Effector memory CD4-positive, alpha-beta T cell (primary cell): ENCODE results near the gene ENTHD1.

Source experiments
- DNase-seq, 3 donors: peaks; one replicate each; pipeline ENCODE4 v3.0.0-alpha.2; 2020
- H3K27ac ChIP-seq: 2 replicates; pipeline ENCODE4 v1.7.0; 2013; ENCODE audit warnings: mild to moderate bottlenecking, low read length, moderate library complexity; ENCODE audit not compliant: insufficient read depth, poor library complexity, severe bottlenecking
- H3K27me3 ChIP-seq: replicated peaks from 2 replicates; pipeline ENCODE4 v1.7.0; 2013; ENCODE audit warnings: mild to moderate bottlenecking, low read length; ENCODE audit not compliant: insufficient read depth, control insufficient read depth, poor library complexity, severe bottlenecking
- H3K36me3 ChIP-seq: 2 replicates; pipeline ENCODE4 v1.7.0; 2013; ENCODE audit warnings: mild to moderate bottlenecking, low read length, moderate library complexity; ENCODE audit not compliant: control insufficient read depth, insufficient read depth
- H3K4me1 ChIP-seq: 2 replicates; pipeline ENCODE4 v1.7.0; 2013; ENCODE audit warnings: low read length, mild to moderate bottlenecking; ENCODE audit not compliant: control insufficient read depth, insufficient read depth, poor library complexity, severe bottlenecking
- H3K4me3 ChIP-seq: 2 replicates; pipeline ENCODE4 v1.7.0; 2013; ENCODE audit warnings: low read length, low read depth, mild to moderate bottlenecking; ENCODE audit not compliant: insufficient read depth, poor library complexity, severe bottlenecking
- H3K9me3 ChIP-seq: 2 replicates; pipeline ENCODE4 v1.7.0; 2013; ENCODE audit warnings: mild to moderate bottlenecking, low read length, moderate library complexity; ENCODE audit not compliant: control insufficient read depth

Gene ENTHD1

DNA sequence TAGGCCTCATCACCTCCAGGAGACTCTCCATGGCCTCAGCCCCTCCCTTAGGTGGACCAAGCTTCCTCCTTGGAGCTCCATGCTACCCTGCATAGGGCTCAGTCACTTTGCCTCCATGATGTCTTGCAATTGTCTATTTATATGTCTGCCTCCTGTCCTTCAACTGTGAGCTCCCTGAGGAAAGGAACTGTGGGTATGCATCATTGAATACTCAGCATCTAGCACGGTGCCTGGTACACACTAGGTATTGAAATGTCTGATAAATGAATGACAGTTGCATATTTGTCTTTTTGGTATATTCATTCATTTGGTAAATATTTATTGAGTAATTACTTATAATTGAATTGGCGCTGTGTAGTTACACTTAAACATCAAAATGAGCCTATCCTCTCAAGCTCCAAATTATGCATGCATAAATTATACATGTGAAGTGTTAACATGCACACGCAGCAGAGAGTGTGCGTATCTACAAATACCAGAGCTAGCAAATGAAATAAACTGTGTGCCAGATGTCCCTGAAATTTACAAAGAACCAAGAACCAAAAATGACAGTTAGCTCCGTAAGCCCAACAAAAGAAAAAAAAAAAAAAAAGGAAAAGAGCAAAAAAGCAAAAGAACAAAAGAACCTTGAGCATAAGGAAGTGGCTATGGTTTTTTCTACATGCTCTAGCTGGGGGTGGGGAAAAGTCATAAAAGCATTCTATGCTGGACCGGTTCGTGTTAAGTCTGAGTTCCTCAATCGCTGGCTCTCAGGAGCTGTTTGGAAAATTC is 32.5 kb upstream of the ENTHD1 start:
- DNase-seq: no peak
- H3K4me1 ChIP-seq: peaks cover 81% of the 10 kb centered on the region
- peak overlapping the region; percentile 58 for H3K4me3 ChIP-seq

GRCh38 chr22:39925273-39925672 is 31.7 kb upstream of the ENTHD1 start:
- no peaks in the 10 kb centered on the region for H3K27me3 ChIP-seq
- no peak overlapping the region for H3K4me3 ChIP-seq
- H3K4me1 ChIP-seq: peaks cover 79% of the 10 kb centered on the region

More for the DNA sequence above, 32.5 kb upstream of the ENTHD1 start:
- H3K27ac ChIP-seq: peak overlapping the region; percentile 55
- no peaks in the 10 kb centered on the region for H3K27me3 ChIP-seq
- H3K9me3 ChIP-seq: no peaks in the 10 kb centered on the region
- no peaks in the 10 kb centered on the region for H3K36me3 ChIP-seq

GRCh38 chr22:39924286-39924685 is 30.7 kb upstream of the ENTHD1 start:
- H3K9me3 ChIP-seq: no peaks in the 10 kb centered on the region
- no peak overlapping the region for H3K4me3 ChIP-seq
- no peaks in the 10 kb centered on the region for H3K36me3 ChIP-seq
- no peak overlapping the region for H3K27ac ChIP-seq
- peaks cover 79% of the 10 kb centered on the region for H3K4me1 ChIP-seq
- DNase-seq: no peak
- no peaks in the 10 kb centered on the region for H3K27me3 ChIP-seq

More at GRCh38 chr22:39925273-39925672, 31.7 kb upstream of the ENTHD1 start:
- Histone ChIP-seq H3K9me3 (no peaks in the 10 kb centered on the region), H3K27ac (no peak overlapping the region), H3K36me3 (no peaks in the 10 kb centered on the region)
- no peak for DNase-seq

- no peaks in the 10 kb centered on the region for H3K9me3 ChIP-seq
- H3K27me3 ChIP-seq: no peaks in the 10 kb centered on the region
- no peak for DNase-seq
- H3K4me1 ChIP-seq: peaks cover 74% of the 10 kb centered on the region
- H3K4me3 ChIP-seq: no peak overlapping the region
- H3K27ac ChIP-seq: no peak overlapping the region
- H3K36me3 ChIP-seq: peaks cover 1% of the 10 kb centered on the region
Observed at GRCh38 chr22:39923696-39924095, 30.1 kb upstream of the ENTHD1 start.

- H3K4me1 ChIP-seq: peaks cover 74% of the 10 kb centered on the region
Observed at GRCh38 chr22:39920134-39920743, 26.7 kb upstream of the ENTHD1 start.

GRCh38 chr22:39917776-39918495 is 24.4 kb upstream of the ENTHD1 start:
- H3K27ac ChIP-seq: peak overlapping the region; percentile 82
- peak overlapping the region; percentile 19 for H3K4me3 ChIP-seq
- H3K4me1 ChIP-seq: peaks cover 78% of the 10 kb centered on the region
- no peak for DNase-seq
- no peaks in the 10 kb centered on the region for H3K27me3 ChIP-seq
- peaks cover 4% of the 10 kb centered on the region for H3K36me3 ChIP-seq
- H3K9me3 ChIP-seq: no peaks in the 10 kb centered on the region

More at GRCh38 chr22:39920134-39920743, 26.7 kb upstream of the ENTHD1 start:
- Histone ChIP-seq H3K27ac (peak overlapping the region; percentile 82), H3K4me3 (peak overlapping the region; percentile 6), H3K27me3 (no peaks in the 10 kb centered on the region), H3K9me3 (no peaks in the 10 kb centered on the region), H3K36me3 (peaks cover 4% of the 10 kb centered on the region)
- DNase-seq: peak; percentile 32 to 50 (median 40)

GRCh38 chr22:39917197-39917643 is 23.7 kb upstream of the ENTHD1 start:
- Histone ChIP-seq H3K27me3 (no peaks in the 10 kb centered on the region), H3K36me3 (peaks cover 4% of the 10 kb centered on the region), H3K4me1 (peaks cover 85% of the 10 kb centered on the region), H3K27ac (peak overlapping the region; percentile 82), H3K4me3 (peak overlapping the region; percentile 19), H3K9me3 (no peaks in the 10 kb centered on the region)
- DNase-seq: no peak

GRCh38 chr22:39916496-39916895 is 22.9 kb upstream of the ENTHD1 start:
- Histone ChIP-seq H3K4me3 (no peak overlapping the region), H3K36me3 (peaks cover 4% of the 10 kb centered on the region), H3K4me1 (peaks cover 85% of the 10 kb centered on the region), H3K27me3 (no peaks in the 10 kb centered on the region), H3K9me3 (no peaks in the 10 kb centered on the region), H3K27ac (peak overlapping the region; percentile 82)
- DNase-seq: no peak

- Histone ChIP-seq H3K4me1 (peaks cover 84% of the 10 kb centered on the region), H3K27ac (peak overlapping the region; percentile 82), H3K9me3 (no peaks in the 10 kb centered on the region), H3K36me3 (peaks cover 4% of the 10 kb centered on the region), H3K27me3 (no peaks in the 10 kb centered on the region), H3K4me3 (no peak overlapping the region)
- DNase-seq: no peak
Observed at GRCh38 chr22:39915295-39915726, 21.8 kb upstream of the ENTHD1 start.
